GM19455 (cell line): ENCODE measurements around the gene EFL1.
A peak's percentile ranks its signal among the peaks of the same experiment; 100 is the strongest.
"Not testable (repeated sequence)": the region's sequence is repeated elsewhere in the genome, so short reads cannot be mapped to it uniquely, and the experiment has no call there.

ENCODE experiments used
- ATAC-seq: cut with Tn5 transposase; IDR thresholded peaks from one replicate; pipeline ENCODE4 v1.9.1; 2021; ENCODE audit not compliant: unreplicated experiment

Gene EFL1

GRCh38 chr15:82282386-82282785 lies 19.9 kb upstream of the EFL1 start:
- ATAC-seq = not testable (repeated sequence)

- ATAC-seq = not testable (repeated sequence)
Observed at GRCh38 chr15:82281276-82281675, 18.7 kb upstream of the EFL1 start.

GRCh38 chr15:82275410-82275809 lies 12.9 kb upstream of the EFL1 start:
- no peak for ATAC-seq

- ATAC-seq = no peak
Observed at GRCh38 chr15:82272154-82272553, 9.6 kb upstream of the EFL1 start.

GRCh38 chr15:82268454-82268853 lies 5.9 kb upstream of the EFL1 start:
- ATAC-seq = not testable (repeated sequence)

GRCh38 chr15:82267137-82267536 lies 4.6 kb upstream of the EFL1 start:
- not testable (repeated sequence) for ATAC-seq

- ATAC-seq = no peak
Observed at GRCh38 chr15:82263350-82263749, 816 bp upstream of the EFL1 start.

- ATAC-seq = peak; percentile 35
Observed at GRCh38 chr15:82261566-82262421, 740 bp downstream of the EFL1 start.

GRCh38 chr15:82248261-82248660 lies 14.3 kb downstream of the EFL1 start:
- not testable (repeated sequence) for ATAC-seq

- not testable (repeated sequence) for ATAC-seq
Observed at GRCh38 chr15:82245956-82246355, 16.6 kb downstream of the EFL1 start.

GRCh38 chr15:82243644-82244043 lies 18.9 kb downstream of the EFL1 start:
- ATAC-seq = not testable (repeated sequence)

GRCh38 chr15:82241836-82242499 lies 20.6 kb downstream of the EFL1 start:
- not testable (repeated sequence) for ATAC-seq

GRCh38 chr15:82239685-82240391 lies 22.7 kb downstream of the EFL1 start:
- no peak for ATAC-seq

GRCh38 chr15:82237944-82238534 lies 24.5 kb downstream of the EFL1 start:
- not testable (repeated sequence) for ATAC-seq

GRCh38 chr15:82231842-82232241 lies 30.7 kb downstream of the EFL1 start:
- ATAC-seq = no peak

- ATAC-seq = no peak
Observed at GRCh38 chr15:82231233-82231632, 31.3 kb downstream of the EFL1 start.

GRCh38 chr15:82228750-82229149 lies 33.8 kb downstream of the EFL1 start:
- ATAC-seq = no peak

- not testable (repeated sequence) for ATAC-seq
Observed at GRCh38 chr15:82221535-82221934, 41.0 kb downstream of the EFL1 start.

- ATAC-seq = not testable (repeated sequence)
Observed at GRCh38 chr15:82216092-82216491, 46.4 kb downstream of the EFL1 start.

GRCh38 chr15:82212201-82212600 lies 50.3 kb downstream of the EFL1 start:
- ATAC-seq = not testable (repeated sequence)

GRCh38 chr15:82210066-82210597 lies 52.4 kb downstream of the EFL1 start:
- not testable (repeated sequence) for ATAC-seq
